Spleen (tissue), 11 donors: ENCODE measurements around the gene STK24. TPM values are rescaled to one million over a fixed set of nuclear protein-coding genes. Genes with fewer than 3 reads are reported as not detected.

Experiments
- DNase-seq: peaks from one replicate; pipeline ENCODE4 v3.0.0-alpha.2; 2020
- H3K27ac ChIP-seq, 8 donors: fragments of 200-600 bp; sonication (generic) in 7 of 8; 1 replicate in 4 of 8; 2 replicates in 4 of 8; pipeline versions ENCODE4 v1.5.0 to v1.8.0; 2016 to 2021; ENCODE audit warnings: inconsistent platforms in 4 of 8, mild to moderate bottlenecking in 4 of 8, moderate library complexity in 1 of 8
- H3K27me3 ChIP-seq, 7 donors: fragments of 200-600 bp; sonication (generic) in 6 of 7; replicated peaks in 1 of 7; 1 replicate in 4 of 7; 2 replicates in 3 of 7; pipeline versions ENCODE4 v1.5.0 to v1.8.0; 2016 to 2021; ENCODE audit warnings: inconsistent platforms in 3 of 7, mild to moderate bottlenecking in 1 of 7
- H3K36me3 ChIP-seq, 6 donors: fragments of 200-600 bp; sonication (generic) in 5 of 6; 1 replicate in 4 of 6; 2 replicates in 2 of 6; pipeline versions ENCODE4 v1.5.0 to v1.8.0; 2016 to 2021; ENCODE audit warnings: inconsistent platforms in 2 of 6
- H3K4me1 ChIP-seq, 6 donors: fragments of 200-600 bp; sonication (generic) in 5 of 6; 1 replicate in 3 of 6; 2 replicates in 3 of 6; pipeline versions ENCODE4 v1.5.0 to v1.8.0; 2016 to 2021; ENCODE audit warnings: inconsistent platforms in 3 of 6
- H3K4me3 ChIP-seq, 8 donors: fragments of 200-600 bp; sonication (generic) in 7 of 8; 1 replicate in 4 of 8; 2 replicates in 4 of 8; pipeline versions ENCODE4 v1.5.0 to v1.8.0; 2016 to 2021; ENCODE audit warnings: inconsistent platforms in 4 of 8, mild to moderate bottlenecking in 4 of 8, moderate library complexity in 2 of 8
- H3K9me3 ChIP-seq, 8 donors: fragments of 200-600 bp; sonication (generic) in 7 of 8; 1 replicate in 4 of 8; 2 replicates in 4 of 8; pipeline versions ENCODE4 v1.5.0 to v1.8.0; 2016 to 2021; ENCODE audit warnings: inconsistent platforms in 4 of 8
- CTCF ChIP-seq, 11 experiments: fragments of 200-600 bp in 7 of 11; fragments of 450-650 bp in 4 of 11; sonication (generic) in 4 of 11; IDR thresholded peaks in 8 of 11; conservative IDR thresholded peaks in 3 of 11; 1 replicate in 7 of 11; 2 replicates in 4 of 11; pipeline versions ENCODE4 v1.4.0 to v1.8.0; 2016 to 2021; ENCODE audit warnings: antibody characterized with exemption in 11 of 11, inconsistent platforms in 4 of 11, mild to moderate bottlenecking in 1 of 11
- POLR2A ChIP-seq, 3 donors: fragments of 450-650 bp; IDR thresholded peaks; one replicate each; pipeline ENCODE4 v1.5.1; 2017; ENCODE audit warnings: antibody characterized with exemption in 3 of 3, mild to moderate bottlenecking in 1 of 3
- POLR2AphosphoS5 ChIP-seq, 3 donors: sonication (generic); formaldehyde crosslinking; IDR thresholded peaks; one replicate each; pipeline ENCODE4 v1.5.1; 2017; ENCODE audit warnings: antibody characterized with exemption in 3 of 3
- WGBS, 5 donors: extraction: QIAGEN DNeasy Blood & Tissue Kit in 3 of 5; methylation state at CpG; one replicate each; pipeline versions ENCODE4 v1.1.5 to v1.1.7; 2013 to 2018; 5-methylcytosine and 5-hydroxymethylcytosine counted together
- intact Hi-C: fragments of 100-400 bp; cut with DNase I; formaldehyde crosslinking; loops from one replicate; pipeline ENCODE4 v1.15.0; 2023; ENCODE audit warnings: low total_unique reads
- polyA plus RNA-seq, 3 donors: library from polyadenylated mRNA; stranded (reverse); fragments of 200-250 nt; gene quantifications; one replicate each; pipeline ENCODE4 v1.2.1, GENCODE V29; 2013
- total RNA-seq, 7 donors: library from RNA; depleted of rRNA in 3 of 7; stranded (reverse); fragments of >200 nt in 3 of 7; fragmentation: NEBNext Ultra II Directional in 4 of 7; extraction: Animal tissue kit (Norgen Biotek cat#: 25700) in 4 of 7; gene quantifications; one replicate each; pipeline versions ENCODE4 v1.1.0 to v1.2.1, GENCODE V29; 2016 to 2021
- donor health status: healthy with polysubstance abuse.
- donor health status: DM: no; HTN: no; CAD: no; lungs with moderate emphysema.
- donor health status: DM: no; HTN: no; CAD: no.
- donor health status: Bipolar disorder and iron deficiency.
- donor health status: healthy.
- donor health status: DM: no; HTN: no; CAD: no.
- donor health status: DM: yes; HTN: yes; CAD: no.

Gene STK24
- total and polyA plus RNA-seq, 10 donors, result 36.5 to 132 (median 94.5) TPM

GRCh38 chr13:98500963-98501421, 75.9 kb downstream of the STK24 start:
- Histone ChIP-seq H3K27me3 (no peaks in the 10 kb centered on the region), H3K36me3 (peaks cover 0 to 33% (median 2%) of the 10 kb centered on the region in 6 donors), H3K4me1 (peaks cover 25 to 97% (median 65%) of the 10 kb centered on the region in 6 donors), H3K4me3 (no peak overlapping the region), H3K27ac (no peak overlapping the region), H3K9me3 (no peaks in the 10 kb centered on the region)
- WGBS, 5 donors, result 75 to 86% (median 82%) methylated on average over 10 of the region's 10 CpGs
- TF ChIP-seq POLR2AphosphoS5 (IDR thresholded peaks at IDR 0.05), result peak in 1 of 3 donors; percentile 14
- TF ChIP-seq CTCF (IDR thresholded peaks at IDR 0.05 in 8 of 11, conservative IDR thresholded peaks at IDR 0.05 in 3 of 11), result no peak
- TF ChIP-seq POLR2A (IDR thresholded peaks at IDR 0.05), result no peak
- peak; percentile 73 for DNase-seq
- intact Hi-C loops, result loop anchor here (10.0 kb wide), 1 partner anchor 64 kb away; no protein-coding TSS in a partner anchor

GRCh38 chr13:98496966-98497365, 79.9 kb downstream of the STK24 start:
- Histone ChIP-seq H3K27me3 (no peaks in the 10 kb centered on the region), H3K9me3 (no peaks in the 10 kb centered on the region), H3K4me1 (peaks cover 11 to 93% (median 51%) of the 10 kb centered on the region in 6 donors), H3K36me3 (peaks cover 0 to 43% (median 2%) of the 10 kb centered on the region in 6 donors), H3K27ac (peak overlapping the region in 5 of 8 donors; percentile 56 to 68 (median 60)), H3K4me3 (no peak overlapping the region)
- no peak for TF ChIP-seq POLR2A (IDR thresholded peaks at IDR 0.05)
- no peak for TF ChIP-seq CTCF (IDR thresholded peaks at IDR 0.05 in 8 of 11, conservative IDR thresholded peaks at IDR 0.05 in 3 of 11)
- peak in 1 of 3 donors; percentile 43 for TF ChIP-seq POLR2AphosphoS5 (IDR thresholded peaks at IDR 0.05)
- peak; percentile 62 for DNase-seq
- intact Hi-C loops, result no loop called here
- 90 to 99% (median 94%) methylated on average over 8 of the region's 8 CpGs for WGBS, 5 donors

GRCh38 chr13:98496479-98496791, 80.5 kb downstream of the STK24 start:
- H3K27me3 ChIP-seq, result no peaks in the 10 kb centered on the region
- H3K27ac ChIP-seq, result peak overlapping the region in 5 of 8 donors; percentile 56 to 68 (median 60)
- no peak for DNase-seq
- H3K4me3 ChIP-seq, result no peak overlapping the region
- H3K36me3 ChIP-seq, result peaks cover 0 to 43% (median 2%) of the 10 kb centered on the region in 6 donors
- 70 to 87% (median 76%) methylated on average over 3 of the region's 3 CpGs for WGBS, 5 donors
- intact Hi-C loops, result no loop called here
- no peaks in the 10 kb centered on the region for H3K9me3 ChIP-seq
- peaks cover 11 to 93% (median 52%) of the 10 kb centered on the region in 6 donors for H3K4me1 ChIP-seq
- TF ChIP-seq POLR2A (IDR thresholded peaks at IDR 0.05) (no peak), CTCF (IDR thresholded peaks at IDR 0.05 in 8 of 11, conservative IDR thresholded peaks at IDR 0.05 in 3 of 11) (no peak), POLR2AphosphoS5 (IDR thresholded peaks at IDR 0.05) (no peak)

- H3K4me3 ChIP-seq, result no peak overlapping the region
These were observed 81.1 kb downstream of the STK24 start for GRCh38 chr13:98495627-98496478.

More at GRCh38 chr13:98495627-98496478, 81.1 kb downstream of the STK24 start:
- intact Hi-C loops, result no loop called here
- TF ChIP-seq POLR2AphosphoS5 (IDR thresholded peaks at IDR 0.05), result peak in 1 of 3 donors; percentile 6
- no peak for TF ChIP-seq CTCF (IDR thresholded peaks at IDR 0.05 in 8 of 11, conservative IDR thresholded peaks at IDR 0.05 in 3 of 11)
- TF ChIP-seq POLR2A (IDR thresholded peaks at IDR 0.05), result no peak
- Histone ChIP-seq H3K36me3 (peaks cover 0 to 43% (median 2%) of the 10 kb centered on the region in 6 donors), H3K4me1 (peaks cover 11 to 93% (median 53%) of the 10 kb centered on the region in 6 donors), H3K27me3 (no peaks in the 10 kb centered on the region), H3K27ac (peak overlapping the region in 5 of 8 donors; percentile 56 to 68 (median 60)), H3K9me3 (no peaks in the 10 kb centered on the region)
- DNase-seq, result no peak
- 62 to 73% (median 68%) methylated on average over 15 of the region's 15 CpGs for WGBS, 5 donors
